OCI-LY7 (cell line): ENCODE measurements around the gene SST.
"Not testable (repeated sequence)": the region's sequence is repeated elsewhere in the genome, so short reads cannot be mapped to it uniquely, and the experiment has no call there.

ENCODE experiments used
- EZH2phosphoT487 ChIP-seq: fragments of 200-600 bp; sonication (generic); IDR thresholded peaks from 2 replicates; pipeline ENCODE4 v1.6.1; 2018; ENCODE audit warnings: low read depth, borderline replicate concordance, mild to moderate bottlenecking, mixed run types, antibody characterized with exemption, low read length, moderate library complexity, mixed read lengths
- TF ChIP-seq, protein P1 (sequence below): fragments of 200-600 bp; sonication (generic); conservative IDR thresholded peaks from 2 replicates; pipeline ENCODE4 v1.5.1; 2014; ENCODE audit warnings: mild to moderate bottlenecking, antibody characterized with exemption, low read length, moderate library complexity, mixed read lengths

DNA sequence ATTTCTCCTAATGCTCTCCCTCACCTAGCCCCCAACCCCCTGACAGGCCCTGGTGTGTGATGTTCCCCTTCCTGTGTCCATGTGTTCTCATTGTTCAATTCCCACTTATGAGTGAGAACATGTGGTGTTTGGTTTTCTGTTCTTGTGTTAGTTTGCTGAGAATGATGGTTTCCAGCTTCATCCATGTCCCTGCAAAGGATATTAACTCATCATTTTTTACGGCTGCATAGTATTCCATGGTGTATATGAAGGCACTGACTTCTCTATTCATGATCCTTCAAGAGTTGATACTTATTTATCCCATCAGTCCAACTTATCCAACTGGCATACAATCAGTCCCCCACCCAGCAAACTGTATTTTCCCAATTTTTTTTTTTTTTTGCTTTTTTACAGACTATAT is 24.8 kb downstream of the SST start:
- TF ChIP-seq EZH2phosphoT487, result not testable (repeated sequence)
- TF ChIP-seq, protein P1, sequence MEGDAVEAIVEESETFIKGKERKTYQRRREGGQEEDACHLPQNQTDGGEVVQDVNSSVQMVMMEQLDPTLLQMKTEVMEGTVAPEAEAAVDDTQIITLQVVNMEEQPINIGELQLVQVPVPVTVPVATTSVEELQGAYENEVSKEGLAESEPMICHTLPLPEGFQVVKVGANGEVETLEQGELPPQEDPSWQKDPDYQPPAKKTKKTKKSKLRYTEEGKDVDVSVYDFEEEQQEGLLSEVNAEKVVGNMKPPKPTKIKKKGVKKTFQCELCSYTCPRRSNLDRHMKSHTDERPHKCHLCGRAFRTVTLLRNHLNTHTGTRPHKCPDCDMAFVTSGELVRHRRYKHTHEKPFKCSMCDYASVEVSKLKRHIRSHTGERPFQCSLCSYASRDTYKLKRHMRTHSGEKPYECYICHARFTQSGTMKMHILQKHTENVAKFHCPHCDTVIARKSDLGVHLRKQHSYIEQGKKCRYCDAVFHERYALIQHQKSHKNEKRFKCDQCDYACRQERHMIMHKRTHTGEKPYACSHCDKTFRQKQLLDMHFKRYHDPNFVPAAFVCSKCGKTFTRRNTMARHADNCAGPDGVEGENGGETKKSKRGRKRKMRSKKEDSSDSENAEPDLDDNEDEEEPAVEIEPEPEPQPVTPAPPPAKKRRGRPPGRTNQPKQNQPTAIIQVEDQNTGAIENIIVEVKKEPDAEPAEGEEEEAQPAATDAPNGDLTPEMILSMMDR, result not testable (repeated sequence)
